Left cardiac atrium (tissue), 4 donors: ENCODE results near the gene GRK3. TPM values are rescaled to one million over a fixed set of nuclear protein-coding genes. Genes with fewer than 3 reads are reported as not detected.
"Not testable (repeated sequence)": the region's sequence is repeated elsewhere in the genome, so short reads cannot be mapped to it uniquely, and the experiment has no call there.

ENCODE experiments used
- ATAC-seq, 2 donors: fragments of 200-7000 bp; cut with Tn5 transposase; one replicate each; pipeline ENCODE4 v1.9.1; 2020; ENCODE audit warnings: mild to moderate bottlenecking in 2 of 2, moderate library complexity in 2 of 2
- DNase-seq: peaks from one replicate; pipeline ENCODE4 v3.0.0-alpha.2; 2020
- intact Hi-C, 2 donors: fragments of 100-400 bp; cut with DNase I; formaldehyde crosslinking; loops; one replicate each; pipeline versions ENCODE4 v1.14.1 to v1.15.1; 2022 to 2023
- total RNA-seq, 2 donors: library from RNA; stranded (reverse); fragmentation: NEBNext Ultra II Directional; extraction: Animal tissue kit (Norgen Biotek cat#: 25700); gene quantifications; one replicate each; pipeline ENCODE4 v1.2.1, GENCODE V29; 2021
- donor health status: DM: no; HTN: yes; CAD: no.
- donor health status: DM: no; HTN: yes; CAD: no; lungs with severe emphysema.
- donor health status: DM: yes; HTN: yes; CAD: no.
- donor health status: Dilated cardiomyopathy.

GRK3 gene
- total RNA-seq, 2 donors from 2014 or later: 12.2 to 20.5 TPM

DNA sequence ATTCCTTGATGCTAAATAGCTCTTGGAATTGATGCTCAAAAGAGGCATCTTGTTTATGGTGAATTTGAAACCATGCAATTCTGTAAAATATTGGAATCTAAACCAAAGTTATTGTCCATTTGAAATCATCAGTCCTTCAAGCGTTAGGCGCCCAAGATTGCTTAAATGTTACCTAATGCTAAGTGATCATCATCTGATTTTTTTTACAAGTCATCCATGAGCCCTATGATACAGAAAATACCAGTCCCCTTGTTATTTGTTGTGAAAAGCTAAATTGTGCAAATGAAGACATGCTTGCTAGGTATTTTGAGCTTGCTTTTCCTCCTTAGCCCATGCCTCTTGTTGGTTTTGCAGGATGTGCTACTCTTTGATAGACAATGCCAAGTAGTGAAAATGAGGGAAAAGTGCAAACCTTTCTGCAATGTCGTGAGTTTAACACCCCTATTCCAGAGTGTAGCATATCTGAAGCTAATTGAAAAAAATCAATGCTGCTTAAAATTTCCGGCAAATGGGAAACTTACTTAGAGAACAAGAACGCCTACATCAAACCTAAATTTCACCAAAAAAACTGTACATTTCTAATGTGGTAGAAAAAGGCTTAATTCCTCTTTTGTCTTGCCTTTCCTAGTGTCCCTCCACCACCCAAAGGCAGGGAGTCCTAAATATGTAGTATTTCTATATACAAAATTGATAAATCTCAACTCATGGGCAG lies 1.9 kb downstream of the GRK3 start:
- intact Hi-C loops: loop anchor here in 1 of 2 donors (10.0 kb wide), 1 partner anchor 208 kb away; no protein-coding TSS in a partner anchor
- ATAC-seq: no peak
- DNase-seq: no peak

DNA sequence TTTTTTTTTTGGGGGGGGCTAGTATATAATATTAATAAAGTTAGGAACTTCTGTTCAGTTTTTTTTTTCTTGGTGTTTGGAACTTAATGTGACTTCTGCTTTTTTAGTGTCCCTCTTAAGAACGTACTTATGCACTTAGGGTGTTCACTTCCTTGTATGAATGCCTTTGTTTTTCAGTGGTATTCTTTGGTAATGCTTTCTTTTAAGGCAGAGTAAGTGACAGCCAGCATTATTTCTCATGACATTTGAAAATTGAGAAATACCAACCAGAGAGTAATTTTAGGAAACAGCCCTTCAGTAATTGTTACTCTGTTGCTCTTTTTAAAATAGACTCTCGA lies 2.4 kb downstream of the GRK3 start:
- ATAC-seq: no peak
- DNase-seq: no peak
- intact Hi-C loops: loop anchor here in 1 of 2 donors (10.0 kb wide), 1 partner anchor 208 kb away; no protein-coding TSS in a partner anchor

- ATAC-seq: no peak
- DNase-seq: no peak
- intact Hi-C loops: loop anchor here in 1 of 2 donors (10.0 kb wide), 1 partner anchor 208 kb away; no protein-coding TSS in a partner anchor
Observed at GRCh38 chr22:25567251-25567675, 2.8 kb downstream of the GRK3 start.

DNA sequence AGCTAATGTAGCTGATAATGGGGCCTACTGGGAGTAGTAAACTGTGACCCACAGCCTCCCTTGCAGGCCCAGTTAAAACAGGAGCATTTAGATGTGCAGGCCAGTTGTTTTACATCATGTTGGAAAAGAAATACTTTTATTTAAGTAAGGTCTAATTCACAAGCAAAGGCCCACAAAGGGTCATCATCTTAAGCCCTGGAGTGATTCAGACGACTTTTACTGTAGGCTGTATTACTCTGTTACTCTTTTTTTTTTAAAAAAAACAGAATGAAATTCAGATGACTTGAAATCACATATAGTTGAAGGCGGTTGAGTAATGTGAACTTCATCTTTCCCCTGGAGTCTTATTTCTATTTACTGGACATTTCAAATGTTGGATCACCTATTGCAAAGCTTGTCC lies 3.6 kb downstream of the GRK3 start:
- intact Hi-C loops: loop anchor here in 1 of 2 donors (10.0 kb wide), 1 partner anchor 207 kb away; no protein-coding TSS in a partner anchor
- not testable (repeated sequence) for DNase-seq

DNA sequence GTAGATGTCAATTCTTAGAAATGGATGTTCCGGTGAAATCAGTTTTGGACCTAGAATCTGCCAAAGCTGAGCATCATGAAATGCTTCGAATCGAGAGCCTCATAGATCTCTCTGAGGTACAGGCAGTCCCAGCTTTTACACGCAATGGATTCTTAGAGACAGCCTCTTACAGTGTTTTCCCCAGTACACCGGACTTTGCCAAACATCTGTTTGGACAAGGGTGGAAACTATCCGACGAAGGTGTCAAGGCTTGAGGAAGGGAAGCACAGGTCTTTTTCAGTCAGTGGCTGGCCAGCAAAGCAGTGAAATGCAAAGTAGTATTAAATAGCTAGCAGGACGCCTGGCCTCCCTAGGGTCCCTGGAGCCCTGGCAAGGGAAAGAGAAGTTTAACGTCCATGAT lies 4.9 kb downstream of the GRK3 start:
- intact Hi-C loops: loop anchor here in 1 of 2 donors (10.0 kb wide), 1 partner anchor 205 kb away; no protein-coding TSS in a partner anchor
- DNase-seq (no peak), ATAC-seq (no peak)

More for the DNA sequence above, 3.6 kb downstream of the GRK3 start:
- not testable (repeated sequence) for ATAC-seq

GRCh38 chr22:25569983-25570382 lies 5.5 kb downstream of the GRK3 start:
- ATAC-seq (no peak), DNase-seq (no peak)
- intact Hi-C loops: loop anchor here in 1 of 2 donors (10.0 kb wide), 1 partner anchor 205 kb away; no protein-coding TSS in a partner anchor

- DNase-seq (no peak), ATAC-seq (no peak)
- intact Hi-C loops: no loop called here
Observed at GRCh38 chr22:25570486-25570885, 6.0 kb downstream of the GRK3 start.

DNA sequence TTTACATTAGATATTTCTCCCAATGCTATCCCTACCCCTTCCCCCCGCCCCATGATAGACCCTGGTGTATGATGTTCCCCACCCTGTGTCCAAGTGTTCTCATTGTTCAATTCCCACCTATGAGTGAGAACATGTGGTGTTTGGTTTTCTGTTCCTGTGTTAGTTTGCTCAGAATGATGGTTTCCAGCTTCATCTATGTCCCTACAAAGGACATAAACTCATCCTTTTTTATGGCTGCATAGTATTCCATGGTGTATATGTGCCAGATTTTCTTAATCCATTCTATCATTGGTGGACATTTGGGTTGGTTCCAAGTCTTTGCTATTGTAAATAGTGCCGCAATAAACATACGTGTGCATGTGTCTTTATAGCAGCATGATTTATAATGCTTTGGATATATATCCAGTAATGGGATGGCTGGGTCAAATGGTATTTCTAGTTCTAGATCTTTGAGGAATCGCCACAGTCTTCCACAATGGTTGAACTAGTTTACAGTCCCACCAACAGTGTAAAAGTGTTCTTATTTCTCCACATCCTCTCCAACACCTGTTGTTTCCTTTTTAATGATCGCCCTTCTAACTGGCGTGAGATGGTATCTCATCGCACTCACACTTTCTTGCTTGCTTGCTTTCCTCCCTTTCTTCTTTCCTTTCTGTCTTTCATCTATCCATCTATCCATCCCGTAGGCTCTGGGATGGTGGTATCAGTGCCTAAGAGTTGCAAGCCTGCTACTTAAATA lies 7.7 kb downstream of the GRK3 start:
- intact Hi-C loops, ATAC-seq, DNase-seq: not testable (repeated sequence)

DNA sequence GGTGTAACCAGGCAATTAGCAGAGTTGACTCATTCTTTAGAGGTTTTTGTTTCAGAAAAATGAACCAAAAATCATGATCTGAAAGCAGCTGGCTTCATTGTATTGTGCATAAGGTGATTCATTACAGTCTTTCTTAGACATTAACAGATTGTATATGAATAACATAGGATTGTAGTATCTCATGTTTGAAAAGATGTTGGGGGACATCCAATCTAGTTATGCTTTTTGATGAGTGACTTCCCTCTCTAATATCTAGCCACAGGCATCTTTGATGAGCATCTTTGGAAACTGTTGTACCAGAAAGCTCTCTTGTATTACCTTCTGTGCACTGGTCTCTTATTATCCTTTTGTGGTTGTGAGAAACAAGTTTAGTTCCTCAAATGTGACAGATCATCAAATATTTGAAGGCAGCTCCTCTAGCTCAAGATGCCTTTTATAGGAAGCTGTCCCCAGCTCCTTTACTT lies 8.3 kb downstream of the GRK3 start:
- intact Hi-C loops: no loop called here
- DNase-seq (no peak), ATAC-seq (no peak)

DNA sequence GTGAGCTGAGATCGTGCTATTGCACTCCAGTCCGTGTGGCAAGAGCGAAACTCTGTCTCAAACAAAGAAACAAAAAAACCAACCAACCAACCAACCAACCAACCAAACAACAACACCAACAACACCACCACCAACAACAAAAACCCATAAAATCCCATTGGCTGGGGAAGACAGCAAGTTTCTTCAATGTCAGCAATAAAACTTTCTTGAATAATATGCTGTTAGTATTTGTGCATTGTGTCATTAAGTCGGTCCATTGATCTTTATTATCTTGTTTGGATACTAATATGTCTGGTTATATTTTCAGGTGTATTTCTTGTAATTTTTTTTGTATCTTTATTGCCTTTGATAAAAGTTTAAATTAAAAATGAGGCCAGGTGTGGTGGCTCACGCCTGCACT lies 9.4 kb downstream of the GRK3 start:
- ATAC-seq (no peak), DNase-seq (no peak)
- intact Hi-C loops: no loop called here

GRCh38 chr22:25574736-25575135 lies 10.3 kb downstream of the GRK3 start:
- DNase-seq (no peak), ATAC-seq (no peak)
- intact Hi-C loops: no loop called here

- DNase-seq, intact Hi-C loops, ATAC-seq: not testable (repeated sequence)
Observed at GRCh38 chr22:25575674-25576392, 11.4 kb downstream of the GRK3 start.

DNA sequence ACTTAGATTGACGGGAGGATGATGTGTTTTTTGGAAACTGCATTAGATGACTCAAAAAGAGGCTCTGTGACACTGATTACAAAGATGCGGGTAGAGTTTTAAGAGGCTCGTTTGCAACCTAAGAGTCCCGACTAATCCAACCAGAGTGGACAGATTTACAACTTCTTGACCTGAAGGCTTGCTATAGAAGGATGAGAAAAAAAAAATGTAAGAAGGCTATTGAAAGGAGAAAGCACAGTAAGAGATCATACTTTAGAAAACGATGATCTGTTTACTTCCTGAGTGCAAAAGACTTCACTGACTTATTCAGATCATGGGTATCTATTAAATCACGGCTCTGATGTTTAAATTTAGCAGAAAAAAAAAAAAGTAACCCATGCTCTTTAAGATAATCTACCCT lies 17.0 kb downstream of the GRK3 start:
- ATAC-seq, intact Hi-C loops: not testable (repeated sequence)

DNA sequence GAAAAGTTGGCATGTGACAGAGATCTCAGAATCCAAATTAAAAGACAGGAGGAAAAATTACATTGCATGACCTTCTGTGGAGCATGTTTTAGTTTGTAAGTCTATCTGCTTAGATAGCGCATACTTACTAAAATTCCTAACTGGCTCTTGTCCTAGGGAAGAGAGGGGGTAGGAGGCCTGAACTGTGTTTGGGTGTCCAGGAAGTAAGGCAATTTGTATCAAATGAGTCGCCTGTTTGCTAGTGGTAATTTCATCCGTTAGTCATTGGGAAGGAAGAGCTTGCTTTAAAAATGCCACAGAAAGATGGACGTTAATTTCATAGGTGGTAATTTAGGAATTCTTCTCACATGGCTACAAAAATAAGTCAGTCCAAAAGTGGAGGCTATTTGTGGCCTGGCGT lies 18.5 kb downstream of the GRK3 start:
- DNase-seq (no peak), ATAC-seq (no peak)
- intact Hi-C loops: no loop called here

More for the DNA sequence above, 17.0 kb downstream of the GRK3 start:
- not testable (repeated sequence) for DNase-seq

- peak in 1 of 2 donors; percentile 44 for ATAC-seq
- DNase-seq, intact Hi-C loops: not testable (repeated sequence)
Observed at GRCh38 chr22:25584993-25585392, 20.5 kb downstream of the GRK3 start.

DNA sequence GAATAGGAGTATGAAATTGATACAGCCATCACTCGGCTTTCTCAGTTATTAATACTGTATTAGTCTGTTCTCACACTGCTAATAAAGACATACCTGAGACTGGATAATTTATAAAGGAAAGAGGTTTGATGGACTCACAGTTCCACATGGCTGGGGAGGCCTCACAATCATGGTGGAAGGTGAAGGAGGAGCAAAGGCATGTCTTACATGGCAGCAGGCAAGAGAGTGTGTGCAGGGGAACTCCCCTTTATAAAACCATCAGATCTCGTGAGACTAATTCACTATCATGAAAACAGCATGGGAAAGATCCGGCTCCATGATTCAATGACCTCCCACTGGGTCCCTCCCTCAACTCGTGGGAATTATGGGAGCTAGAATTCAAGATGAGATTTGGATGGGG lies 25.2 kb downstream of the GRK3 start:
- intact Hi-C loops, ATAC-seq, DNase-seq: not testable (repeated sequence)

- ATAC-seq, intact Hi-C loops, DNase-seq: not testable (repeated sequence)
Observed at GRCh38 chr22:25593323-25593722, 28.8 kb downstream of the GRK3 start.

- ATAC-seq (no peak), DNase-seq (no peak)
- intact Hi-C loops: no loop called here
Observed at GRCh38 chr22:25598609-25599008, 34.1 kb downstream of the GRK3 start.

GRCh38 chr22:25602445-25602844 lies 38.0 kb downstream of the GRK3 start:
- DNase-seq: no peak
- intact Hi-C loops: no loop called here
- no peak for ATAC-seq
